ENCODE results near the gene GPR150.

The GPR150 gene

DNA sequence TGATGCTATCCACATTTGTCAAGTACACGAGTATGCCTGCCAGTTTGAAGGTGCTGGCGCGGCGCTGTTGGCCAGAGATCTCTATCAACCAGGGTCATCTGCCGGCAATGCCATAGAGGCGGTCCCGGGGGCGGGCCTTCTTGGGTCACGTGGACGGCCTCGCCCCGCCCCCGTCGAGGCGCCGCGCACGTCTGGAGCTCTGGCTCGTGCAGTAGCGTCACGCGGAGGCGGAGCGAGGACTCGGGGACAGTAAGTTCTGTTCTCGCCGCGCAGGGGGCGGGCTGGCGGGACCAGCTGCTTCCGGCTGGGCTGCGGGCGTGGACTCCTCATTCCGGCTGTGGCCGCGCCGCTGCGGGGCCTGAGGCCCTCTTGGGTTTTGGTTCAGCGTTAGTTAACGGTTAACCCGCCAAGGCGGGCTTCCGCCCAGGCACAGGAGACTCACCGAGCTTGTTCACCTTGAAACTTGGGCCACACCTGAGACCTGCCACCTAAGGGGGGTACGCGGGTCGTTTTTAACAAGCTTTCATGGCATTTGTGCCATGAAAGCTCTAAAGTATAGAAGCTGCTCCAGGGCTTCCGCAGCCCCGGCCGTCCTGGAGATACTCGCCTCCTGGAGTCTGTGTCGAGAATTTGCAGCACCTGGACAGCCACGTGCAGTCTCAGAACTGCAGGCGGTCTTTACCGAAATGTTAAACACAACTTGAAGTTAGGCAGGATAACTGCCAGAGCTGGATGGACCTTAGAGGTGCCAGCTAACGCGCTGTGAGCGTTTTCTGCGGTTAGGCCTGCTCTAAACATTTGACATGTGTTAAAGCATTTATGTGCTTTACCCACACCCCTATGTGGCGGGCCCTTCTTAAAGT lies 26.9 kb downstream of the GPR150 start, which contains the start of gene RFESD (continued):
- TF ChIP-seq ZBTB26 (tag by site-specific recombination; optimal IDR thresholded peaks at IDR 0.05) (peak; percentile 97), ZNF548 (tag by site-specific recombination; IDR thresholded peaks at IDR 0.05) (no peak), ZSCAN16 (tag by site-specific recombination; IDR thresholded peaks at IDR 0.05) (no peak), ZNF639 (tag by site-specific recombination; IDR thresholded peaks at IDR 0.05) (no peak), ZBTB1 (tag by site-specific recombination; IDR thresholded peaks at IDR 0.05) (no peak), ZNF621 (tag by site-specific recombination; IDR thresholded peaks at IDR 0.05) (no peak), GLI4 (tag by site-specific recombination; IDR thresholded peaks at IDR 0.05) (no peak), ZNF140 (tag by site-specific recombination; IDR thresholded peaks at IDR 0.05) (no peak), ZNF354C (tag by site-specific recombination; IDR thresholded peaks at IDR 0.05; ENCODE audit: borderline replicate concordance, low read depth) (no peak), AEBP2 (tag by site-specific recombination; IDR thresholded peaks at IDR 0.05; ENCODE audit: borderline replicate concordance) (no peak), ZNF398 (tag by site-specific recombination; IDR thresholded peaks at IDR 0.05) (no peak), MZF1 (tag by site-specific recombination; IDR thresholded peaks at IDR 0.05; ENCODE audit: borderline replicate concordance) (no peak), MEIS1 (CRISPR knock-in tag; IDR thresholded peaks at IDR 0.05; ENCODE audit: borderline replicate concordance) (no peak), ZNF555 (tag by site-specific recombination; conservative IDR thresholded peaks at IDR 0.05) (no peak), ZNF558 (tag by site-specific recombination; IDR thresholded peaks at IDR 0.05) (no peak), ZNF660 (tag by site-specific recombination; IDR thresholded peaks at IDR 0.05) (peak; percentile 89), BCL11B (tag by site-specific recombination; IDR thresholded peaks at IDR 0.05; ENCODE audit: low read depth) (no peak), ZNF514 (tag by site-specific recombination; IDR thresholded peaks at IDR 0.05) (no peak), PRDM1 (tag by site-specific recombination; IDR thresholded peaks at IDR 0.05) (no peak), ZXDB (tag by site-specific recombination; IDR thresholded peaks at IDR 0.05) (peak; percentile 79), ZNF48 (tag by site-specific recombination; IDR thresholded peaks at IDR 0.05) (no peak), ZNF830 (tag by site-specific recombination; IDR thresholded peaks at IDR 0.05; ENCODE audit: low read depth) (no peak), ZNF624 (tag by site-specific recombination; IDR thresholded peaks at IDR 0.05) (no peak), ZNF549 (tag by site-specific recombination; IDR thresholded peaks at IDR 0.05) (no peak), KLF10 (tag by site-specific recombination; IDR thresholded peaks at IDR 0.05) (peak; percentile 72), ZNF544 (tag by site-specific recombination; IDR thresholded peaks at IDR 0.05) (no peak), ZNF433 (tag by site-specific recombination; IDR thresholded peaks at IDR 0.05; ENCODE audit: low read depth) (no peak), ZNF792 (tag by site-specific recombination; IDR thresholded peaks at IDR 0.05) (no peak), ZNF777 (tag by site-specific recombination; IDR thresholded peaks at IDR 0.05; ENCODE audit: borderline replicate concordance) (no peak), ZNF426 (tag by site-specific recombination; IDR thresholded peaks at IDR 0.05) (no peak), ZNF37A (tag by site-specific recombination; IDR thresholded peaks at IDR 0.05) (no peak)

Data from HEK293 (cell line).